Skeletal muscle tissue (tissue), 4 donors: Measurements from ENCODE around the gene IGSF21. TPM values are rescaled to one million over a fixed set of nuclear protein-coding genes. Genes with fewer than 3 reads are reported as not detected.

Experiments used
- H3K27ac ChIP-seq: one replicate; pipeline ENCODE4 v1.7.0; 2013; ENCODE audit warnings: mild to moderate bottlenecking, low read depth, low read length, inconsistent platforms
- H3K27me3 ChIP-seq, 3 donors: one replicate each; pipeline ENCODE4 v1.7.0; 2013; ENCODE audit warnings: low read length in 3 of 3; ENCODE audit not compliant: control insufficient read depth in 3 of 3, insufficient read depth in 3 of 3
- H3K36me3 ChIP-seq, 3 donors: one replicate each; pipeline ENCODE4 v1.7.0; 2013; ENCODE audit warnings: low read length in 3 of 3; ENCODE audit not compliant: control insufficient read depth in 3 of 3, insufficient read depth in 3 of 3
- H3K4me1 ChIP-seq, 3 donors: one replicate each; pipeline ENCODE4 v1.7.0; 2013; ENCODE audit warnings: low read length in 3 of 3, mild to moderate bottlenecking in 3 of 3; ENCODE audit not compliant: control insufficient read depth in 3 of 3, insufficient read depth in 3 of 3
- H3K4me3 ChIP-seq, 3 donors: one replicate each; pipeline ENCODE4 v1.7.0; 2013; ENCODE audit warnings: low read length in 3 of 3
- H3K9ac ChIP-seq, 3 donors: one replicate each; pipeline ENCODE4 v1.7.0; 2013; ENCODE audit warnings: low read length in 3 of 3, mild to moderate bottlenecking in 3 of 3, moderate library complexity in 2 of 3, low read depth in 1 of 3
- H3K9me3 ChIP-seq, 3 donors: one replicate each; pipeline ENCODE4 v1.7.0; 2013; ENCODE audit warnings: low read length in 3 of 3; ENCODE audit not compliant: control insufficient read depth in 3 of 3
- total RNA-seq: library from RNA; depleted of rRNA; stranded (reverse); fragments of >200 nt; gene quantifications from one replicate; pipeline ENCODE4 v1.2.3, GENCODE V29; 2014
- donor health status: Osteomylitis.

IGSF21 gene
- total RNA-seq, 1 donor from 2014 or later: not detected

GRCh38 chr1:18232052-18232451 is 124.5 kb downstream of the IGSF21 start:
- peaks cover 0 to 29% (median 28%) of the 10 kb centered on the region in 3 donors for H3K27me3 ChIP-seq
- H3K9me3 ChIP-seq: peaks cover 0 to 2% (median 0%) of the 10 kb centered on the region in 3 donors
- H3K27ac ChIP-seq: no peak overlapping the region
- no peak overlapping the region for H3K9ac ChIP-seq
- no peaks in the 10 kb centered on the region for H3K36me3 ChIP-seq
- no peaks in the 10 kb centered on the region for H3K4me1 ChIP-seq
- no peak overlapping the region for H3K4me3 ChIP-seq

DNA sequence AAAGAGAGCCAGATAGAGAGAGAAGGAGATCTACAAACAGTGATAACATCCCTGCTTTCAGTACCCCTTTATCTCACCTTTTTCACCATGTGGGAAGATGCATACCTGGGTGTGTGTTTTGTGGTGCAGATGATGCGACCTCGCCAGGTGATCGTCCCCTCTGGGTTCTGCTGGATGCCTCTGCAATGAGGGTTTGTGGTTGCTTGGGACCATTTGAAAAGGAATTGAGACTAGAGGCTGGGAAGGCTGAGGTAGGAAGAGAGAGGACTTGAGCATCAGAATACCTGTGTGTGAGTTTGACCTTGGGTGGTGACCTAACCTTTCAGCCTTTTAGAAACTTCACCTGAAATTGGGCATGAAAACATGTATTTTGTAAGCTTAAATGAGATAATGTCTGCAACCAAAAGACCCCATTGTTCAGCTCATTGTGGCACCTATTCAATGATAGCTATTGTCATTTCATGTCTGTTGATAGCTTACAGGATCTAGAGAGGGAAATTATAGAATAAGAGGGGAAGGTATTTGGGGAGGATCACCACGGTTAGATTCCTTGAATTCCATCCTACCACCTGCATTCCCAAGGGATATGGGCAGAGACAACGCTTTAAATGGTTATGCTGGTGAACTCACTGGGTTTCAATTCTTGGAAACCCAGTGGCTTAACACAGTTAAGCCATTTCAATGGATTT is 125.7 kb downstream of the IGSF21 start:
- H3K27me3 ChIP-seq: peaks cover 4 to 24% (median 19%) of the 10 kb centered on the region in 3 donors
- H3K9me3 ChIP-seq: peaks cover 0 to 2% (median 0%) of the 10 kb centered on the region in 3 donors
- H3K9ac ChIP-seq: no peak overlapping the region

DNA sequence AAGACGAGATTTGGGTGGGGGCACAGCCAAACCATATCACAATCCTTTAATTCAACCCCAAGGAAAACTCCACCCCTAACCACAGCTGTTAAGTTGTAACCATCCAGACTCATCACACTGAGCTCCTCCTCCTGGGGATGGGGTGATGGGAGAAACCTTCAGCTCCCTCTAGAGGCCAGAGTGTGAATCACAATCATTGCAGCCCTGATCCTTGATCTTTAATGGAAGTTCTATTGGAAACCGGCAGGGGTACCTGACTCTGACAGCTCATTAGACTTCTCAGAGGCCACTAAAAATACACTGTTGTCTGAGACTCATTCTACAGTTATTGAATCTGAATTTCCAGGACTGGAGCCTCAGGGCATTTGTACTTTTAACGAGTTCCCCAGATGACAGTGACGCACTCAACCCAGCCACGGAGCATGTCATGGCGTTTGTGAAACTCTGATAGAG is 127.2 kb downstream of the IGSF21 start:
- Histone ChIP-seq H3K27ac (no peak overlapping the region), H3K4me1 (no peaks in the 10 kb centered on the region), H3K9ac (no peak overlapping the region), H3K9me3 (peaks cover 0 to 2% (median 0%) of the 10 kb centered on the region in 3 donors), H3K4me3 (no peak overlapping the region), H3K36me3 (no peaks in the 10 kb centered on the region), H3K27me3 (peaks cover 5 to 18% (median 14%) of the 10 kb centered on the region in 3 donors)

More for the DNA sequence above, 125.7 kb downstream of the IGSF21 start:
- Histone ChIP-seq H3K27ac (no peak overlapping the region), H3K4me1 (no peaks in the 10 kb centered on the region), H3K4me3 (no peak overlapping the region), H3K36me3 (no peaks in the 10 kb centered on the region)

- Histone ChIP-seq H3K9me3 (no peaks in the 10 kb centered on the region), H3K36me3 (no peaks in the 10 kb centered on the region), H3K4me3 (no peak overlapping the region), H3K9ac (no peak overlapping the region), H3K27me3 (peaks cover 8 to 22% (median 21%) of the 10 kb centered on the region in 3 donors), H3K4me1 (no peaks in the 10 kb centered on the region), H3K27ac (no peak overlapping the region)
Measured at GRCh38 chr1:18237371-18237770, 129.8 kb downstream of the IGSF21 start.

- Histone ChIP-seq H3K27ac (no peak overlapping the region), H3K9me3 (no peaks in the 10 kb centered on the region), H3K27me3 (peaks cover 8 to 25% (median 25%) of the 10 kb centered on the region in 3 donors), H3K36me3 (no peaks in the 10 kb centered on the region), H3K9ac (no peak overlapping the region), H3K4me1 (no peaks in the 10 kb centered on the region), H3K4me3 (no peak overlapping the region)
Measured at GRCh38 chr1:18238190-18238589, 130.6 kb downstream of the IGSF21 start.

DNA sequence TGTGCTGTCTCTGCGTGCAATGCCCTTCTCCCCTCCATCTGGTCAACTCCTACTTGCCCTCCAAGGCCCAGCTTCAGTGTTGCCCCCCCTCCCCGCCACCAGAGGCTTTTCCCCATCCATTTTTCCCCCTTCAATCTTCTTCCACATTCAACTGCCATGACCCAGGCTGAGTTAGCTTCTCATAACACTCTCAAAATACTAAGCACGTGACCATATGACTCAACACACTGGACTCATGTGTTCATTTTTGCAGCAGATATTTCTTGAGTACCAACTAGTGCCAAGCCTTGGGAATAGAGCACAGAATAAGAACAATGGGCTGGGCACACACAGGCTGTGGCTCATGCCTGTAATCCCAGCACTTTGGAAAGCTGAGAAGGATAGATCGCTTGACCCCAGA is 132.1 kb downstream of the IGSF21 start:
- H3K27me3 ChIP-seq: peaks cover 8 to 31% (median 29%) of the 10 kb centered on the region in 3 donors
- no peak overlapping the region for H3K27ac ChIP-seq
- H3K36me3 ChIP-seq: no peaks in the 10 kb centered on the region
- no peak overlapping the region for H3K4me3 ChIP-seq
- no peaks in the 10 kb centered on the region for H3K4me1 ChIP-seq
- no peaks in the 10 kb centered on the region for H3K9me3 ChIP-seq
- no peak overlapping the region for H3K9ac ChIP-seq

DNA sequence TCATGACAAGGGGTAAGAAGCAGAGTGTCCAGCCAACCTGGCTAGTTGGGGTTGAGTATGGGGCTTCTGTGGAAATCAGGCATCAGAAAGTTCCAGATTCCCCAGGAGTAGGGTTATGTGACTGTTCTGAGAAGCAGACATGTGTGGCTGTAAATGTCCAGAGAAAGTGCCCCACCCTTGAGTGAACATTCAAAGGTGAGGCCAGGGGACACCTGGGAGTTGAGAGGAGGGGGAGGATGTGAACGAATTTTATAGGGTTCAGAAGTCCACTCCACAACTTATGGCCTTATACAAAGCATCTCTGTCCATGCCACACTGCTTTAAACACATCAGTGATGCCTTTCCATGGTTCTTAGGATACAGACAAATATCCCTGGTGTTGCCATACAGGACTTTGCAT is 133.3 kb downstream of the IGSF21 start:
- no peaks in the 10 kb centered on the region for H3K4me1 ChIP-seq
- H3K27ac ChIP-seq: no peak overlapping the region
- no peaks in the 10 kb centered on the region for H3K9me3 ChIP-seq
- no peak overlapping the region for H3K9ac ChIP-seq
- H3K4me3 ChIP-seq: no peak overlapping the region
- H3K36me3 ChIP-seq: no peaks in the 10 kb centered on the region
- H3K27me3 ChIP-seq: peaks cover 8 to 31% (median 26%) of the 10 kb centered on the region in 3 donors

- H3K27ac ChIP-seq: no peak overlapping the region
- no peaks in the 10 kb centered on the region for H3K9me3 ChIP-seq
- no peak overlapping the region for H3K9ac ChIP-seq
- no peaks in the 10 kb centered on the region for H3K4me1 ChIP-seq
- no peak overlapping the region for H3K4me3 ChIP-seq
- no peaks in the 10 kb centered on the region for H3K36me3 ChIP-seq
- H3K27me3 ChIP-seq: peaks cover 8 to 31% (median 23%) of the 10 kb centered on the region in 3 donors
Measured at GRCh38 chr1:18241891-18242290, 134.3 kb downstream of the IGSF21 start.

- H3K27ac ChIP-seq: no peak overlapping the region
- no peak overlapping the region for H3K4me3 ChIP-seq
- no peak overlapping the region for H3K9ac ChIP-seq
- no peaks in the 10 kb centered on the region for H3K9me3 ChIP-seq
- H3K27me3 ChIP-seq: peaks cover 3 to 32% (median 26%) of the 10 kb centered on the region in 3 donors
- H3K36me3 ChIP-seq: no peaks in the 10 kb centered on the region
- no peaks in the 10 kb centered on the region for H3K4me1 ChIP-seq
Measured at GRCh38 chr1:18243503-18244175, 136.0 kb downstream of the IGSF21 start.

DNA sequence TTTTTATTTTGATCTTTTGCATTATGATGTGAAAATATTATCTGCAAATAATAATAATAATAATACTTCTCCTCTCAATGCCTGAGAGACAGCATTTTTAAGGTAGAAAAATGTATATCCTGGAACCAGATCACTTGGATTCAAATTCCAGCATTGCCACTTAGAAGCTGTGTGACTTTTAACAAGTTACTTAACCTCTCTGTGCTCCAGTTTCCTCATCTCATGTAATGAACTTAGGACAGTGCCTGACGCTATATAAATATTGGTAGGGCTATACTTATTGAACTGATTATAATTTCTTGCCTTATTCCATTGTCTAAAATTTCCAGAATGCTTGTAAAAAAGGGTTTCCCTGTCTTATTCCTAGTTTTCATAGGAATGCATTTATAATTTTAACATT is 137.2 kb downstream of the IGSF21 start:
- no peaks in the 10 kb centered on the region for H3K9me3 ChIP-seq

More for the DNA sequence above, 137.2 kb downstream of the IGSF21 start:
- Histone ChIP-seq H3K36me3 (no peaks in the 10 kb centered on the region), H3K4me3 (no peak overlapping the region), H3K4me1 (no peaks in the 10 kb centered on the region), H3K27ac (no peak overlapping the region), H3K27me3 (peaks cover 3 to 31% (median 29%) of the 10 kb centered on the region in 3 donors), H3K9ac (no peak overlapping the region)
